ENCODE results near the gene SNX14.

- TF ChIP-seq, protein P1, sequence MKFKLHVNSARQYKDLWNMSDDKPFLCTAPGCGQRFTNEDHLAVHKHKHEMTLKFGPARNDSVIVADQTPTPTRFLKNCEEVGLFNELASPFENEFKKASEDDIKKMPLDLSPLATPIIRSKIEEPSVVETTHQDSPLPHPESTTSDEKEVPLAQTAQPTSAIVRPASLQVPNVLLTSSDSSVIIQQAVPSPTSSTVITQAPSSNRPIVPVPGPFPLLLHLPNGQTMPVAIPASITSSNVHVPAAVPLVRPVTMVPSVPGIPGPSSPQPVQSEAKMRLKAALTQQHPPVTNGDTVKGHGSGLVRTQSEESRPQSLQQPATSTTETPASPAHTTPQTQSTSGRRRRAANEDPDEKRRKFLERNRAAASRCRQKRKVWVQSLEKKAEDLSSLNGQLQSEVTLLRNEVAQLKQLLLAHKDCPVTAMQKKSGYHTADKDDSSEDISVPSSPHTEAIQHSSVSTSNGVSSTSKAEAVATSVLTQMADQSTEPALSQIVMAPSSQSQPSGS (IDR thresholded peaks at IDR 0.05; ENCODE audit: low read length): no peak
- TF ChIP-seq YY1 (IDR thresholded peaks at IDR 0.05; ENCODE audit: low read depth, low read length): no peak
- no peak for TF ChIP-seq POLR2A (IDR thresholded peaks at IDR 0.05; ENCODE audit: control extremely low read depth in 1 of 2, low read depth in 2 of 2, low read length in 2 of 2)
- TF ChIP-seq, protein P2, sequence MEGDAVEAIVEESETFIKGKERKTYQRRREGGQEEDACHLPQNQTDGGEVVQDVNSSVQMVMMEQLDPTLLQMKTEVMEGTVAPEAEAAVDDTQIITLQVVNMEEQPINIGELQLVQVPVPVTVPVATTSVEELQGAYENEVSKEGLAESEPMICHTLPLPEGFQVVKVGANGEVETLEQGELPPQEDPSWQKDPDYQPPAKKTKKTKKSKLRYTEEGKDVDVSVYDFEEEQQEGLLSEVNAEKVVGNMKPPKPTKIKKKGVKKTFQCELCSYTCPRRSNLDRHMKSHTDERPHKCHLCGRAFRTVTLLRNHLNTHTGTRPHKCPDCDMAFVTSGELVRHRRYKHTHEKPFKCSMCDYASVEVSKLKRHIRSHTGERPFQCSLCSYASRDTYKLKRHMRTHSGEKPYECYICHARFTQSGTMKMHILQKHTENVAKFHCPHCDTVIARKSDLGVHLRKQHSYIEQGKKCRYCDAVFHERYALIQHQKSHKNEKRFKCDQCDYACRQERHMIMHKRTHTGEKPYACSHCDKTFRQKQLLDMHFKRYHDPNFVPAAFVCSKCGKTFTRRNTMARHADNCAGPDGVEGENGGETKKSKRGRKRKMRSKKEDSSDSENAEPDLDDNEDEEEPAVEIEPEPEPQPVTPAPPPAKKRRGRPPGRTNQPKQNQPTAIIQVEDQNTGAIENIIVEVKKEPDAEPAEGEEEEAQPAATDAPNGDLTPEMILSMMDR (IDR thresholded peaks at IDR 0.05; ENCODE audit: control extremely low read depth in 1 of 3, insufficient read depth in 1 of 3, low read depth in 1 of 3, low read length in 3 of 3): no peak
- TF ChIP-seq MAX (IDR thresholded peaks at IDR 0.05): no peak
- no peak for TF ChIP-seq RAD21 (IDR thresholded peaks at IDR 0.05 in 1 of 2, conservative IDR thresholded peaks at IDR 0.05 in 1 of 2; ENCODE audit: low read depth in 2 of 2, low read length in 2 of 2)
- no peak for TF ChIP-seq CBX8 (IDR thresholded peaks at IDR 0.05; ENCODE audit: borderline replicate concordance, low read depth, low read length)
- TF ChIP-seq TAF1 (IDR thresholded peaks at IDR 0.05; ENCODE audit: low read depth, low read length): no peak
Measured at GRCh38 chr6:85506441-85507093, 87.1 kb downstream of the SNX14 start.

Data from H1 (cell line).